Naive thymus-derived CD8-positive, alpha-beta T cell (primary cell): ENCODE results near the gene AHR. TPM values are rescaled to one million over a fixed set of nuclear protein-coding genes. Genes with fewer than 3 reads are reported as not detected.
"Not testable (repeated sequence)": the region's sequence is repeated elsewhere in the genome, so short reads cannot be mapped to it uniquely, and the experiment has no call there.

Source experiments
- ATAC-seq, 2 donors: fragments of 150-1000 bp; cut with Tn5 transposase in 1 of 2; sonication (Bioruptor Pico), chemical (Tn5 transposase) in 1 of 2; 1 replicate in 1 of 2; 2 replicates in 1 of 2; pipeline ENCODE4 v1.10.0; 2021; ENCODE audit warnings: mild to moderate bottlenecking in 2 of 2, moderate library complexity in 2 of 2
- POLR2A ChIA-PET: fragments of 350-600 bp; sonication (Branson Sonifier 250); formaldehyde crosslinking; loops from one replicate; lab custom pipeline; 2021; ENCODE audit warnings: antibody characterized with exemption; lab: Charles Lee
- DNase-seq, 10 donors: peaks; one replicate each; pipeline versions ENCODE4 v3.0.0 to v3.0.0-alpha.2; 2020 to 2022
- H3K27ac Mint-ChIP-seq, 10 donors: one replicate each; pipeline ENCODE4 v1.8.0; 2020 to 2022; ENCODE audit warnings: mild to moderate bottlenecking in 10 of 10, mixed read lengths in 10 of 10, moderate library complexity in 4 of 10, inconsistent platforms in 1 of 10
- H3K27me3 Mint-ChIP-seq, 5 donors: one replicate each; pipeline ENCODE4 v1.8.0; 2021 to 2022; ENCODE audit warnings: mixed read lengths in 5 of 5
- H3K36me3 Mint-ChIP-seq, 3 donors: one replicate each; pipeline ENCODE4 v1.8.0; 2020 to 2022; ENCODE audit warnings: mixed read lengths in 3 of 3, mild to moderate bottlenecking in 2 of 3, inconsistent platforms in 1 of 3
- H3K4me1 Mint-ChIP-seq, 4 donors: one replicate each; pipeline ENCODE4 v1.8.0; 2021 to 2022; ENCODE audit warnings: mixed read lengths in 4 of 4
- H3K4me3 Mint-ChIP-seq, 10 donors: one replicate each; pipeline ENCODE4 v1.8.0; 2020 to 2022; ENCODE audit warnings: mild to moderate bottlenecking in 10 of 10, mixed read lengths in 10 of 10, moderate library complexity in 6 of 10, inconsistent platforms in 1 of 10
- H3K9me3 Mint-ChIP-seq, 9 donors: one replicate each; pipeline ENCODE4 v1.8.0; 2020 to 2022; ENCODE audit warnings: mixed read lengths in 9 of 9, mild to moderate bottlenecking in 3 of 9, inconsistent platforms in 1 of 9, moderate library complexity in 1 of 9
- polyA plus RNA-seq, 3 donors: library from polyadenylated mRNA; unstranded; fragments of 300-500 nt; fragmentation: Illumina TruSeq; gene quantifications; one replicate each; pipeline ENCODE4 v1.2.3, GENCODE V29; 2021
- total RNA-seq, 8 experiments: library from RNA in 2 of 8; stranded (reverse) in 2 of 8; gene quantifications; one replicate each; pipeline ENCODE4 v1.2.3 and lab custom pipeline; 2021 to 2026

Gene AHR
- total and polyA plus RNA-seq, 5 experiments from 2014 or later: 2.2 to 14.2 (median 3.5) TPM

GRCh38 chr7:17371671-17372524 lies 73.4 kb downstream of the AHR start:
- H3K27ac Mint-ChIP-seq: no peak overlapping the region
- DNase-seq (no peak), ATAC-seq (no peak)
- no peaks in the 10 kb centered on the region for H3K36me3 Mint-ChIP-seq
- H3K27me3 Mint-ChIP-seq: peaks cover 0 to 2% (median 0%) of the 10 kb centered on the region in 5 donors
- POLR2A ChIA-PET: no interaction called here
- H3K9me3 Mint-ChIP-seq: no peaks in the 10 kb centered on the region
- H3K4me3 Mint-ChIP-seq: no peak overlapping the region
- peaks cover 0 to 2% (median 0%) of the 10 kb centered on the region in 4 donors for H3K4me1 Mint-ChIP-seq

- peaks cover 0 to 2% (median 0%) of the 10 kb centered on the region in 4 donors for H3K4me1 Mint-ChIP-seq
- POLR2A ChIA-PET: no interaction called here
- no peaks in the 10 kb centered on the region for H3K36me3 Mint-ChIP-seq
- no peak overlapping the region for H3K27ac Mint-ChIP-seq
- no peaks in the 10 kb centered on the region for H3K9me3 Mint-ChIP-seq
- ATAC-seq (no peak), DNase-seq (no peak)
- peaks cover 0 to 2% (median 0%) of the 10 kb centered on the region in 5 donors for H3K27me3 Mint-ChIP-seq
- H3K4me3 Mint-ChIP-seq: no peak overlapping the region
These were observed 75.7 kb downstream of the AHR start for GRCh38 chr7:17374157-17374556.

GRCh38 chr7:17374654-17375053 lies 76.2 kb downstream of the AHR start:
- Mint-ChIP-seq H3K9me3 (no peaks in the 10 kb centered on the region), H3K4me3 (no peak overlapping the region), H3K4me1 (peaks cover 0 to 2% (median 0%) of the 10 kb centered on the region in 4 donors), H3K27me3 (peaks cover 0 to 2% (median 0%) of the 10 kb centered on the region in 5 donors), H3K36me3 (no peaks in the 10 kb centered on the region), H3K27ac (no peak overlapping the region)
- DNase-seq (no peak), ATAC-seq (no peak)
- POLR2A ChIA-PET: no interaction called here

GRCh38 chr7:17376595-17376994 lies 78.1 kb downstream of the AHR start:
- DNase-seq (no peak), ATAC-seq (no peak)
- Mint-ChIP-seq H3K4me1 (no peaks in the 10 kb centered on the region), H3K36me3 (no peaks in the 10 kb centered on the region), H3K27ac (no peak overlapping the region), H3K9me3 (no peaks in the 10 kb centered on the region), H3K27me3 (peaks cover 0 to 4% (median 0%) of the 10 kb centered on the region in 5 donors), H3K4me3 (no peak overlapping the region)
- POLR2A ChIA-PET: no interaction called here

GRCh38 chr7:17380736-17381662 lies 82.5 kb downstream of the AHR start:
- H3K4me3 Mint-ChIP-seq: no peak overlapping the region
- H3K27ac Mint-ChIP-seq: no peak overlapping the region
- H3K9me3 Mint-ChIP-seq: no peaks in the 10 kb centered on the region
- H3K27me3 Mint-ChIP-seq: peaks cover 0 to 4% (median 0%) of the 10 kb centered on the region in 5 donors
- POLR2A ChIA-PET: no interaction called here
- no peaks in the 10 kb centered on the region for H3K4me1 Mint-ChIP-seq
- ATAC-seq (no peak), DNase-seq (no peak)
- H3K36me3 Mint-ChIP-seq: no peaks in the 10 kb centered on the region

- H3K4me1 Mint-ChIP-seq, ATAC-seq, H3K36me3 Mint-ChIP-seq, POLR2A ChIA-PET, H3K4me3 Mint-ChIP-seq, H3K27me3 Mint-ChIP-seq, H3K9me3 Mint-ChIP-seq, H3K27ac Mint-ChIP-seq, DNase-seq: not testable (repeated sequence)
These were observed 84.2 kb downstream of the AHR start for GRCh38 chr7:17382408-17383354.

- Mint-ChIP-seq H3K27me3 (peaks cover 0 to 4% (median 0%) of the 10 kb centered on the region in 5 donors), H3K27ac (no peak overlapping the region), H3K9me3 (no peaks in the 10 kb centered on the region), H3K4me3 (no peak overlapping the region), H3K36me3 (no peaks in the 10 kb centered on the region), H3K4me1 (no peaks in the 10 kb centered on the region)
- no peak for ATAC-seq
- POLR2A ChIA-PET: no interaction called here
- DNase-seq: no peak
These were observed 85.9 kb downstream of the AHR start for GRCh38 chr7:17384400-17384799.

GRCh38 chr7:17385612-17386011 lies 87.2 kb downstream of the AHR start:
- Mint-ChIP-seq H3K4me3 (no peak overlapping the region), H3K4me1 (no peaks in the 10 kb centered on the region), H3K9me3 (no peaks in the 10 kb centered on the region), H3K27me3 (peaks cover 0 to 3% (median 0%) of the 10 kb centered on the region in 5 donors), H3K36me3 (no peaks in the 10 kb centered on the region), H3K27ac (no peak overlapping the region)
- ATAC-seq (no peak), DNase-seq (no peak)
- POLR2A ChIA-PET: no interaction called here

GRCh38 chr7:17390392-17390791 lies 91.9 kb downstream of the AHR start:
- H3K4me1 Mint-ChIP-seq: no peaks in the 10 kb centered on the region
- H3K36me3 Mint-ChIP-seq: peaks cover 0 to 14% (median 7%) of the 10 kb centered on the region in 3 donors
- no peak overlapping the region for H3K4me3 Mint-ChIP-seq
- no peak overlapping the region for H3K27ac Mint-ChIP-seq
- H3K27me3 Mint-ChIP-seq: peaks cover 0 to 15% (median 4%) of the 10 kb centered on the region in 5 donors
- DNase-seq (no peak), ATAC-seq (no peak)
- POLR2A ChIA-PET: no interaction called here
- peaks cover 0 to 25% (median 13%) of the 10 kb centered on the region in 9 donors for H3K9me3 Mint-ChIP-seq

- Mint-ChIP-seq H3K27ac (no peak overlapping the region), H3K4me1 (no peaks in the 10 kb centered on the region), H3K9me3 (peaks cover 0 to 25% (median 14%) of the 10 kb centered on the region in 9 donors), H3K36me3 (peaks cover 0 to 15% (median 7%) of the 10 kb centered on the region in 3 donors), H3K4me3 (no peak overlapping the region), H3K27me3 (peaks cover 0 to 15% (median 4%) of the 10 kb centered on the region in 5 donors)
- POLR2A ChIA-PET: no interaction called here
- DNase-seq (no peak), ATAC-seq (no peak)
These were observed 92.9 kb downstream of the AHR start for GRCh38 chr7:17391366-17391765.

- POLR2A ChIA-PET: no interaction called here
- H3K36me3 Mint-ChIP-seq: peaks cover 0 to 15% (median 7%) of the 10 kb centered on the region in 3 donors
These were observed 94.4 kb downstream of the AHR start for GRCh38 chr7:17392846-17393245.

GRCh38 chr7:17394563-17394962 lies 96.1 kb downstream of the AHR start:
- ATAC-seq, POLR2A ChIA-PET, H3K27ac Mint-ChIP-seq, H3K4me1 Mint-ChIP-seq, DNase-seq, H3K4me3 Mint-ChIP-seq: not testable (repeated sequence)
- peaks cover 0 to 15% (median 7%) of the 10 kb centered on the region in 3 donors for H3K36me3 Mint-ChIP-seq
- peaks cover 1 to 25% (median 4%) of the 10 kb centered on the region in 5 donors for H3K27me3 Mint-ChIP-seq
- peaks cover 0 to 25% (median 14%) of the 10 kb centered on the region in 9 donors for H3K9me3 Mint-ChIP-seq

More at GRCh38 chr7:17392846-17393245, 94.4 kb downstream of the AHR start:
- Mint-ChIP-seq H3K9me3 (peaks cover 0 to 25% (median 14%) of the 10 kb centered on the region in 9 donors), H3K27ac (no peak overlapping the region), H3K27me3 (peaks cover 0 to 21% (median 4%) of the 10 kb centered on the region in 5 donors), H3K4me1 (peaks cover 0 to 2% (median 0%) of the 10 kb centered on the region in 4 donors), H3K4me3 (no peak overlapping the region)
- DNase-seq: no peak
- no peak for ATAC-seq
